PC-3 (cell line): Measurements from ENCODE around the gene SLITRK5. TPM values are rescaled to one million over a fixed set of nuclear protein-coding genes. Genes with fewer than 3 reads are reported as not detected.

Experiments used
- ATAC-seq: fragments of 200-7000 bp; cut with Tn5 transposase; 2 replicates; pipeline ENCODE4 v1.9.1; 2020; ENCODE audit warnings: mild to moderate bottlenecking, moderate library complexity
- BruUV-seq: library from RNA; stranded (reverse); fragments of 400-500 nt; replicated peaks from 2 replicates; lab custom pipeline; 2021; lab: Mats Ljungman, UMichigan
- CTCF ChIA-PET: fragments of 300-600 bp; sonication (Branson Sonifier 250); formaldehyde crosslinking; loops from one replicate; lab custom pipeline; 2022; ENCODE audit warnings: antibody characterized with exemption; lab: Charles Lee
- POLR2A ChIA-PET: fragments of 300-600 bp; sonication (Branson Sonifier 250); formaldehyde crosslinking; loops from one replicate; lab custom pipeline; 2022; ENCODE audit warnings: antibody characterized with exemption; ENCODE audit not compliant: unreplicated experiment; lab: Charles Lee
- DNase-seq: peaks from one replicate; pipeline ENCODE4 v3.0.0-alpha.2; 2015
- H2AFZ ChIP-seq: fragments of 300-600 bp; sonication (generic); 2 replicates; pipeline ENCODE4 v1.6.0; 2016; ENCODE audit warnings: antibody characterized with exemption, low read length
- H3F3A ChIP-seq: fragments of 300-600 bp; sonication (generic); one replicate; pipeline ENCODE4 v1.6.0; 2017; ENCODE audit warnings: antibody characterized with exemption, low read length, control low read depth, mild to moderate bottlenecking; ENCODE audit not compliant: unreplicated experiment
- H3K27ac ChIP-seq: fragments of 300-600 bp; sonication (generic); 2 replicates; pipeline ENCODE4 v1.5.1; 2016; ENCODE audit warnings: mild to moderate bottlenecking, low read length
- H3K27me3 ChIP-seq: fragments of 300-600 bp; sonication (generic); 2 replicates; pipeline ENCODE4 v1.6.1; 2016; ENCODE audit warnings: low read length, mixed read lengths
- H3K36me3 ChIP-seq: fragments of 300-600 bp; sonication (generic); 2 replicates; pipeline ENCODE4 v1.6.1; 2016; ENCODE audit warnings: low read depth, mixed run types, low read length, mixed read lengths
- H3K4me1 ChIP-seq: fragments of 300-600 bp; sonication (generic); 2 replicates; pipeline ENCODE4 v1.5.1; 2016; ENCODE audit warnings: low read length; ENCODE audit not compliant: insufficient read depth
- H3K4me2 ChIP-seq: fragments of 300-600 bp; sonication (generic); 2 replicates; pipeline ENCODE4 v1.6.0; 2016; ENCODE audit warnings: low read length
- H3K4me3 ChIP-seq: fragments of 300-600 bp; sonication (generic); 2 replicates; pipeline ENCODE4 v1.5.1; 2016; ENCODE audit warnings: mild to moderate bottlenecking, low read length, mixed read lengths
- H3K79me2 ChIP-seq: fragments of 300-600 bp; sonication (generic); 2 replicates; pipeline ENCODE4 v1.6.1; 2017; ENCODE audit warnings: low read length, mixed read lengths
- H3K9ac ChIP-seq: fragments of 300-600 bp; sonication (generic); 2 replicates; pipeline ENCODE4 v1.6.0; 2016; ENCODE audit warnings: mild to moderate bottlenecking, low read length
- H3K9me2 ChIP-seq: fragments of 300-600 bp; sonication (generic); replicated peaks from 2 replicates; pipeline ENCODE4 v1.6.1; 2016; ENCODE audit warnings: mixed run types, low read length, mixed read lengths
- H3K9me3 ChIP-seq: fragments of 300-600 bp; sonication (generic); 2 replicates; pipeline ENCODE4 v1.6.1; 2016; ENCODE audit warnings: low read length, mixed read lengths
- H4K20me1 ChIP-seq: fragments of 300-600 bp; sonication (generic); 2 replicates; pipeline ENCODE4 v1.6.1; 2016; ENCODE audit warnings: low read length, mixed read lengths
- EZH2 ChIP-seq: fragments of 300-600 bp; sonication (generic); IDR thresholded peaks from one replicate; pipeline ENCODE4 v1.6.1; 2017; ENCODE audit warnings: antibody characterized with exemption, mild to moderate bottlenecking, low read length; ENCODE audit not compliant: unreplicated experiment
- EZH2phosphoT487 ChIP-seq: fragments of 300-600 bp; sonication (generic); IDR thresholded peaks from 2 replicates; pipeline ENCODE4 v1.6.1; 2018; ENCODE audit warnings: mild to moderate bottlenecking, antibody characterized with exemption, low read length, borderline replicate concordance
- intact Hi-C: fragments of 100-400 bp; cut with micrococcal nuclease; formaldehyde crosslinking; loops from 2 replicates; pipeline ENCODE4 v1.9.0; 2023
- total RNA-seq: library from RNA; depleted of rRNA; stranded (reverse); fragments of >200 nt; gene quantifications from 2 replicates; pipeline ENCODE4 v1.2.3, GENCODE V29; 2014
- TF ChIP-seq, protein P1 (sequence below): fragments of 300-600 bp; sonication (generic); conservative IDR thresholded peaks from 2 replicates; pipeline ENCODE4 v1.5.1; 2017; ENCODE audit warnings: antibody characterized with exemption, low read depth, mild to moderate bottlenecking, low read length

SLITRK5 gene
- total RNA-seq, 1 experiment from 2014 or later: 0.18 TPM

DNA sequence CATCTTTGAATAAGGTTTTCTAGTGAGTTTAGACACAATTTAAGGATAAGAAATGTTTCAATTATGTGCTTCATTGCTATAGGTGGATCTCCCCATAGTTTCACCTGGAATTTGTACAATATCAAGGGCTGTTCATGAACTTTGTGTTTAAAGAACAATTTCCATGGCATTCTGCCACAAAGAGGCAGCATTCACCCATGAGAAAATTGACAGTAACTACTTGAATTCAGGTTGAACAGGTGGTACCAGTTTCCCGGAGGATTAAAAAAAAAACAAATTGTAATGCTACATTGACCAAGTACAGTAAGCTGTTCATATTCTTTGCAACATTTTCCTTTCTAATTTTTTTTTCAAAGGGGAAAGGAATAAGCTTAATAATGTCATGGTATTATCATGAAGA lies 9.1 kb downstream of the SLITRK5 start:
- H3K9me2 ChIP-seq: no peaks in the 10 kb centered on the region
- H3K27me3 ChIP-seq: no peaks in the 10 kb centered on the region
- BruUV-seq: no TSS peak
- H3F3A ChIP-seq: no peaks in the 10 kb centered on the region
- ChIA-PET CTCF (interaction anchor here (0.7 kb wide), 1 partner anchor 96 kb away, joined by 3 read pairs; no protein-coding TSS in a partner anchor), POLR2A (no interaction called here)
- H3K4me3 ChIP-seq: no peak overlapping the region
- no peaks in the 10 kb centered on the region for H3K9me3 ChIP-seq
- H3K4me2 ChIP-seq: 0 out of 2 replicates have a peak overlapping the region, but pooled peaks have one; percentile 41
- no peaks in the 10 kb centered on the region for H3K36me3 ChIP-seq
- intact Hi-C loops: loop anchor here (5.0 to 10.0 kb wide), 2 partner anchors 315 to 1387 kb away; no protein-coding TSS in a partner anchor
- H2AFZ ChIP-seq: no peak overlapping the region
- no peaks in the 10 kb centered on the region for H4K20me1 ChIP-seq
- peaks cover 12% of the 10 kb centered on the region for H3K4me1 ChIP-seq
- no peak overlapping the region for H3K9ac ChIP-seq
- no peak overlapping the region for H3K27ac ChIP-seq
- TF ChIP-seq EZH2 (no peak), EZH2phosphoT487 (no peak)
- TF ChIP-seq, protein P1, sequence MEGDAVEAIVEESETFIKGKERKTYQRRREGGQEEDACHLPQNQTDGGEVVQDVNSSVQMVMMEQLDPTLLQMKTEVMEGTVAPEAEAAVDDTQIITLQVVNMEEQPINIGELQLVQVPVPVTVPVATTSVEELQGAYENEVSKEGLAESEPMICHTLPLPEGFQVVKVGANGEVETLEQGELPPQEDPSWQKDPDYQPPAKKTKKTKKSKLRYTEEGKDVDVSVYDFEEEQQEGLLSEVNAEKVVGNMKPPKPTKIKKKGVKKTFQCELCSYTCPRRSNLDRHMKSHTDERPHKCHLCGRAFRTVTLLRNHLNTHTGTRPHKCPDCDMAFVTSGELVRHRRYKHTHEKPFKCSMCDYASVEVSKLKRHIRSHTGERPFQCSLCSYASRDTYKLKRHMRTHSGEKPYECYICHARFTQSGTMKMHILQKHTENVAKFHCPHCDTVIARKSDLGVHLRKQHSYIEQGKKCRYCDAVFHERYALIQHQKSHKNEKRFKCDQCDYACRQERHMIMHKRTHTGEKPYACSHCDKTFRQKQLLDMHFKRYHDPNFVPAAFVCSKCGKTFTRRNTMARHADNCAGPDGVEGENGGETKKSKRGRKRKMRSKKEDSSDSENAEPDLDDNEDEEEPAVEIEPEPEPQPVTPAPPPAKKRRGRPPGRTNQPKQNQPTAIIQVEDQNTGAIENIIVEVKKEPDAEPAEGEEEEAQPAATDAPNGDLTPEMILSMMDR: peak; percentile 56
- peak; percentile 76 for DNase-seq
- H3K79me2 ChIP-seq: no peaks in the 10 kb centered on the region
- ATAC-seq: no peak; the same call in 1 of the 2 replicates

DNA sequence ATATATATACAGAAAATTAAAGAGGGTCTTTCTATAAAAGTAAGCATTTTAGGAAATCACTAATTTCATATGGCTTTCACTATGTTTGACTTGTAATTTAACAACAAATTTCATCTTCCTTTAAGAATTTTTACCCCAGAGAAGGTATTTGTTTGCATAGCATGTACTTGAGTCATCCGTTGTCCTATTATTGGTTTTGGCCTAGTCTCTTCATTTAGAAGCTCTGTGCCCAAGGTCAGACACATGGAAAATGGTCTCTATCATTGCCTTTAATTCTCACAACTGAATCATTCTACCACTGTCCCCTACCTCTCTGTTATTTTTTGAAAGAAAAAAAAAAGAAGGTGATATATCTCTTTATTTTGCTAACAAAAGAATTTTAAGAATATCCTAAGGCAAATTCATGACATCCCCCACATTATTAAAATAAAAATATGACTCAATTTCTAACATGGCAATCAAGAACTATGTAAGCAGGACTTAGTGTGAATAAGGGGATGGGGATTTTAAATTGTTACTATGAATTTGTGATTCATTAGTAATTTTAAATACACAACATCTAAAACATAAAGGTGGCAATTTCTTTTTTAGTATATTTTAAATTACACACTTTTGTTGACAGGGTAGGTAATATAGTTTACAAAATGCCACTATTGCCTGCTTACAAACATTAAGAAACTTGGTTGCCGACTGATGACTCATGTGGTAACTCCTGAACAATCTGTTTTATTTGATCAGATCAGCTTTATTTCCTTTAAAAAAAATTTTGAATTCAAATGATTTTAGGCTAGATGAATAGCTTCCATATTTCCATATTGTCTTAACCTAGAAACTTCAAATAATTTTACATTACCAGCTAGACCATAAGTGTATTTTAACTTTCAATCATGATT lies 13.9 kb downstream of the SLITRK5 start:
- Histone ChIP-seq H3K36me3 (no peaks in the 10 kb centered on the region), H3K4me3 (no peak overlapping the region), H3K27ac (peak overlapping the region; percentile 46), H2AFZ (no peak overlapping the region), H3K27me3 (no peaks in the 10 kb centered on the region), H3K9me2 (no peaks in the 10 kb centered on the region), H3F3A (no peaks in the 10 kb centered on the region), H3K4me1 (peaks cover 20% of the 10 kb centered on the region), H3K9me3 (no peaks in the 10 kb centered on the region), H4K20me1 (no peaks in the 10 kb centered on the region), H3K4me2 (peak overlapping the region; percentile 42), H3K9ac (no peak overlapping the region), H3K79me2 (no peaks in the 10 kb centered on the region)
- ATAC-seq: peak; percentile 95
- ChIA-PET CTCF (no interaction called here), POLR2A (no interaction called here)
- peak; percentile 68 for DNase-seq
- intact Hi-C loops: loop anchor here (5.0 to 10.0 kb wide), 2 partner anchors 310 to 1382 kb away; no protein-coding TSS in a partner anchor
- BruUV-seq: no TSS peak
- TF ChIP-seq EZH2: no peak
- TF ChIP-seq, protein P1: no peak
- no peak for TF ChIP-seq EZH2phosphoT487
